Measurements from ENCODE around the gene ST6GAL2.

Gene ST6GAL2

DNA sequence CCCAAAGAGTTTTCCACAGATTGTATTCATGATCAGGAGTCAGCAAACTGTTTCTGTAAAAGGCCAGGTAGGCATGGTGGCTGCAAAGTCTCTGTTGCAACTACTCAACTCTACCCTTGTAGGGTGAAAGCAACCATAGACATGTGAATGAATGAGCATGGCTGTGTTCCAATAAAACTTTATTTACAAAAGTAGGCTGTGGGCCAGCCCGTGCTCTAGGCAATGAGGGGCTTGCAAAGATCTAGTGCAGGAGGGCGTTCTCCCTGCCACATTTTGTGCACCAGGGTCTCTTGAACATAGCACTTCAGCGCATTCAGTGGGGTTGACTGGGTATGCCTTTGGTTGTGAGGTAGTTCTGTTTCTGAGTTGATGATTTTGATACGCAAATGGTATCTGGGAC is 85.8 kb downstream of the ST6GAL2 start:
- Mint-ChIP-seq H3K4me3 (no peak overlapping the region), H3K27ac (no peak overlapping the region), H3K27me3 (ENCODE audit: low read depth) (no peaks in the 10 kb centered on the region), H3K4me1 (peaks cover 5% of the 10 kb centered on the region), H3K9me3 (no peaks in the 10 kb centered on the region), H3K36me3 (ENCODE audit: low read depth) (peaks cover 24% of the 10 kb centered on the region)
- TF ChIP-seq, protein P1, sequence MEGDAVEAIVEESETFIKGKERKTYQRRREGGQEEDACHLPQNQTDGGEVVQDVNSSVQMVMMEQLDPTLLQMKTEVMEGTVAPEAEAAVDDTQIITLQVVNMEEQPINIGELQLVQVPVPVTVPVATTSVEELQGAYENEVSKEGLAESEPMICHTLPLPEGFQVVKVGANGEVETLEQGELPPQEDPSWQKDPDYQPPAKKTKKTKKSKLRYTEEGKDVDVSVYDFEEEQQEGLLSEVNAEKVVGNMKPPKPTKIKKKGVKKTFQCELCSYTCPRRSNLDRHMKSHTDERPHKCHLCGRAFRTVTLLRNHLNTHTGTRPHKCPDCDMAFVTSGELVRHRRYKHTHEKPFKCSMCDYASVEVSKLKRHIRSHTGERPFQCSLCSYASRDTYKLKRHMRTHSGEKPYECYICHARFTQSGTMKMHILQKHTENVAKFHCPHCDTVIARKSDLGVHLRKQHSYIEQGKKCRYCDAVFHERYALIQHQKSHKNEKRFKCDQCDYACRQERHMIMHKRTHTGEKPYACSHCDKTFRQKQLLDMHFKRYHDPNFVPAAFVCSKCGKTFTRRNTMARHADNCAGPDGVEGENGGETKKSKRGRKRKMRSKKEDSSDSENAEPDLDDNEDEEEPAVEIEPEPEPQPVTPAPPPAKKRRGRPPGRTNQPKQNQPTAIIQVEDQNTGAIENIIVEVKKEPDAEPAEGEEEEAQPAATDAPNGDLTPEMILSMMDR (IDR thresholded peaks at IDR 0.05; ENCODE audit: unreplicated experiment in 3 of 3): no peak

DNA sequence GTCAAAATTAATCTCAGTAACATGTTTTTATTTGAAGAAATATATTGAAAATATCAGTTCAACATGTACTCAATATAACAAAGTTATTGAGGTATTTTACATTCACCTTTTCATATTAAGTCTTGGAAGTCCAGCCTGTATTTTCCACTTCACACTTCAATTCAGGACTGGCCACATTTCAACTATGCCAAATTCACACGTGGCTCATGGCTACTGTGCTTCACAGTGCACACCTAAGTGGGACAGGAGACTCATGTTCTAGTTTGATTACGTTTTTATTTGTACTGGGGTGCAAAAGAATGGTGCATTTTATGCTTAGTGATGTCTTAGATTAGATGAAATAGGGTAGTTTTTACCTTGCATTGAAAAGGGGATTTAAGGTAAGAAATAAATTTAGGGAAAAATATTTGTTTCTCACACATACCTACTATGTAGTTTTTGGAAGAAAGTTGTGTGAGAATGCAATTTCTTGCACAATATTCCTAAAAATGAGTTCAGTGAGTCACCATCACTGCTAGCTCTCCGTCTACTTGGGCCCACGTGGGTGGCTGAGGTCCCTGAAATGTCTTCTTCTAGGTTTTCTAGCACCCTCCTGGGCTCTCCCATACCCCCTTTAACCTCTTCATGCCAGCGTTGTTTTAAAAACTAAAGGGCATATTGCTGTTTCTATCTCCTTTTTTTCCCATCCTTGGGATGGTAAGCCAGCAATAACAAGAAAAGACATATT is 87.0 kb downstream of the ST6GAL2 start:
- Mint-ChIP-seq H3K36me3 (ENCODE audit: low read depth) (peaks cover 21% of the 10 kb centered on the region), H3K9me3 (no peaks in the 10 kb centered on the region), H3K4me3 (no peak overlapping the region), H3K27me3 (ENCODE audit: low read depth) (no peaks in the 10 kb centered on the region), H3K4me1 (peaks cover 5% of the 10 kb centered on the region), H3K27ac (no peak overlapping the region)
- TF ChIP-seq, protein P1 (IDR thresholded peaks at IDR 0.05; ENCODE audit: unreplicated experiment in 3 of 3): no peak

DNA sequence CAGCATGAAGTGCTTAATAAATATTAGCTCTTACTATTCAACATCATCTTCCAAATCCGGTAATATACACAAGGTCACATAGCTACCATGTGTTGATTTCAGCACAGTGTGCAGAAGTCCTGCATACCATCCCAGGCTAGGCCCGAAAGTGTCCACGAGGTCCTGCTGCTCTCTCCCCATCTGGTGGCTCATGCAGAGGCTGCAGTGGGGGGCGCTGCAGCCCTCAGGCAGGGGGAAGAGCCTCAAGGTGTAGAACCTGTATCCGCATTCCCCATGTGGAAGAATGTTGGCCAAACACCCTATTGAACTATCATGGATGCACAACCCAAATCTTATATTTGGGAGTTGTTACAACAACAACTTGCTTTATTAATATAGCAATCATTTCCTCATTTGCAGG is 88.5 kb downstream of the ST6GAL2 start:
- Mint-ChIP-seq H3K27me3 (ENCODE audit: low read depth) (no peaks in the 10 kb centered on the region), H3K36me3 (ENCODE audit: low read depth) (peaks cover 9% of the 10 kb centered on the region), H3K27ac (no peak overlapping the region), H3K9me3 (peaks cover 2% of the 10 kb centered on the region), H3K4me1 (peaks cover 5% of the 10 kb centered on the region), H3K4me3 (no peak overlapping the region)
- TF ChIP-seq, protein P1 (IDR thresholded peaks at IDR 0.05; ENCODE audit: unreplicated experiment in 3 of 3): no peak

DNA sequence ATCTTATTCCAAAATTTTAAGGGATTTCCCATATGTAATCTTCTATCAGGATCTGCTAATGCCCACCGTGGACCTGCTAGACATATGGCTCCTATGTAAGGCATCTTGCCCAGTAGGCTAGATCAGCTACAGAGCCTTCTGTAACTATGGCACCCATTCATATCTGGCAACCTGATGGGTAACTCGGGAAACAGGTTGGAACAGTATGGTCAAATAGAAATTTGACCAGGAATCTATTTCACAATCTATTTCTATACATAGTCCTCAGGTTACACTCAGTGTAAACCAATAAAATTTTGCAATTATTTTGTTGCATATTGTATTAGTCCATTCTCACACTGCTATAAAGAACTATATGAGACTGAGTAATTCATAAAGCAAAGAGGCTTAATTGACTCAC is 93.3 kb downstream of the ST6GAL2 start:
- TF ChIP-seq, protein P1 (IDR thresholded peaks at IDR 0.05; ENCODE audit: unreplicated experiment in 3 of 3): no peak
- Mint-ChIP-seq H3K9me3 (peaks cover 6% of the 10 kb centered on the region), H3K27ac (no peak overlapping the region), H3K36me3 (ENCODE audit: low read depth) (no peaks in the 10 kb centered on the region), H3K27me3 (ENCODE audit: low read depth) (no peaks in the 10 kb centered on the region), H3K4me3 (no peak overlapping the region), H3K4me1 (no peaks in the 10 kb centered on the region)

DNA sequence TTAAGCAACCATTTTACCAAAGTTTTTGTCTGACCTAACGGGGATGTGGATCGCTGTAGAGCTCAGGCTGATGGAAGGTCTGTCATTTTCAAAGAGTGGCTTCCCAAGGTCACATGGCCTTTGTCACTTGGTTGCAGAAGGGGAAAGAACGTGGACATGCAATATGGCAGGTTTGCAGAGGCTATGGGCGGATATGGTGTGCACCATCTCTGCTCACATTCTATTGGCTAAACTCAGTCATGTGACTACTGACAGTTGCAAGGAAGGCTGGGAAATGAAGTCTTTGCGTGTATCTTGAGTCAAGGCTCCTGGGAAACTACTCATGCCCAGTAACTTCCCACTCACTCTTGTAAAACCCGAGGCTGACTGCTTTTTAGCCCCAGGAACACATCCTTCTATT is 96.8 kb downstream of the ST6GAL2 start:
- no peak overlapping the region for H3K4me3 Mint-ChIP-seq
- H3K4me1 Mint-ChIP-seq: no peaks in the 10 kb centered on the region
- H3K27ac Mint-ChIP-seq: no peak overlapping the region
- H3K36me3 Mint-ChIP-seq (ENCODE audit: low read depth): no peaks in the 10 kb centered on the region
- H3K9me3 Mint-ChIP-seq: peaks cover 6% of the 10 kb centered on the region
- TF ChIP-seq, protein P1 (IDR thresholded peaks at IDR 0.05; ENCODE audit: unreplicated experiment in 3 of 3): no peak
- no peaks in the 10 kb centered on the region for H3K27me3 Mint-ChIP-seq (ENCODE audit: low read depth)

DNA sequence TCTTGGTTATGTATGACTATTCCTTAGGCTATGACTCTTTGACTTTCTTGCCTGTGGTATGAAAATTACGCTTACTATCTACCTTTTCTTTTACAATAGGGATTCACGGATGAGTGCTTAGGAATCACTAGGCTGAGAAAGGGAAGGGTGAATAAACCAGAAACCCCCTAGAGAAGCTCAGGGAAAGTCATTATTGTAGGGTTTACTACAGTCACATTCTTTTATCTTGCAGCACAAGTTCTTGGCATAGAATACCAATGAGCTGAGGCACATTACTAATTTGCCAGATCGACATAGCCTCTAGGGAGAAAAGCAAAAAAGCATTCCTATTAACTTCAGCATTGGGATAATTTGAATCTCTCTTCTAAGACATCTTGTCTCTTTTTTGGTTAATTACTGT is 103.3 kb downstream of the ST6GAL2 start:
- Mint-ChIP-seq H3K4me1 (peaks cover 10% of the 10 kb centered on the region), H3K27me3 (ENCODE audit: low read depth) (no peaks in the 10 kb centered on the region), H3K9me3 (peaks cover 8% of the 10 kb centered on the region), H3K4me3 (no peak overlapping the region), H3K27ac (peak overlapping the region; percentile 54 to 80 (median 65)), H3K36me3 (ENCODE audit: low read depth) (no peaks in the 10 kb centered on the region)
- TF ChIP-seq, protein P1 (IDR thresholded peaks at IDR 0.05; ENCODE audit: unreplicated experiment in 3 of 3): no peak

All from nephron (organoid).